Measurements from ENCODE around the gene CLIP1. TPM values are rescaled to one million over a fixed set of nuclear protein-coding genes. Genes with fewer than 3 reads are reported as not detected.

Gene CLIP1
- total and polyA plus RNA-seq, 9 donors, result 16.2 to 71.5 (median 37.8) TPM

- TF ChIP-seq POLR2A (IDR thresholded peaks at IDR 0.05), result no peak
- no peak for TF ChIP-seq EP300 (IDR thresholded peaks at IDR 0.05)
- no peak for TF ChIP-seq CTCF (IDR thresholded peaks at IDR 0.05)
- no peak overlapping the region for H3K4me3 ChIP-seq
- intact Hi-C loops (cut with DNase I), result no loop called here
- no peaks in the 10 kb centered on the region for H3K36me3 ChIP-seq
- no peak for DNase-seq
- no peak overlapping the region for H3K27ac ChIP-seq
- no peaks in the 10 kb centered on the region for H3K4me1 ChIP-seq (ENCODE audit: insufficient read depth)
- no peaks in the 10 kb centered on the region for H3K27me3 ChIP-seq
- WGBS, 3 donors, result 81 to 89% (median 86%) methylated on average over 7 of the region's 7 CpGs
- H3K9me3 ChIP-seq, result no peaks in the 10 kb centered on the region
Measured at GRCh38 chr12:122235741-122236140, 186.7 kb downstream of the CLIP1 start.

- no peak for TF ChIP-seq CTCF (IDR thresholded peaks at IDR 0.05)
- no peak for TF ChIP-seq EP300 (IDR thresholded peaks at IDR 0.05)
- TF ChIP-seq POLR2A (IDR thresholded peaks at IDR 0.05), result no peak
- Histone ChIP-seq H3K36me3 (no peaks in the 10 kb centered on the region), H3K4me1 (ENCODE audit: insufficient read depth) (no peaks in the 10 kb centered on the region), H3K27me3 (no peaks in the 10 kb centered on the region), H3K9me3 (no peaks in the 10 kb centered on the region), H3K27ac (no peak overlapping the region), H3K4me3 (no peak overlapping the region)
- intact Hi-C loops (cut with DNase I), result no loop called here
- no peak for DNase-seq
- 90 to 98% (median 94%) methylated on average over 10 of the region's 10 CpGs for WGBS, 3 donors
Measured at GRCh38 chr12:122232691-122233090, 189.8 kb downstream of the CLIP1 start.

GRCh38 chr12:122230798-122231197, 191.7 kb downstream of the CLIP1 start:
- no peak overlapping the region for H3K4me3 ChIP-seq
- H3K27ac ChIP-seq, result no peak overlapping the region
- intact Hi-C loops (cut with DNase I), result no loop called here
- peaks cover 7% of the 10 kb centered on the region for H3K4me1 ChIP-seq (ENCODE audit: insufficient read depth)
- H3K36me3 ChIP-seq, result no peaks in the 10 kb centered on the region
- H3K9me3 ChIP-seq, result no peaks in the 10 kb centered on the region
- 70 to 75% (median 74%) methylated on average over 6 of the region's 6 CpGs for WGBS, 3 donors
- TF ChIP-seq POLR2A (IDR thresholded peaks at IDR 0.05) (no peak), EP300 (IDR thresholded peaks at IDR 0.05) (no peak), CTCF (IDR thresholded peaks at IDR 0.05) (no peak)
- H3K27me3 ChIP-seq, result no peaks in the 10 kb centered on the region
- DNase-seq, result no peak

GRCh38 chr12:122228092-122228491, 194.4 kb downstream of the CLIP1 start:
- no peak for DNase-seq
- H3K9me3 ChIP-seq, result no peaks in the 10 kb centered on the region
- no peaks in the 10 kb centered on the region for H3K36me3 ChIP-seq
- intact Hi-C loops (cut with DNase I), result no loop called here
- H3K27me3 ChIP-seq, result no peaks in the 10 kb centered on the region
- H3K4me3 ChIP-seq, result no peak overlapping the region
- TF ChIP-seq CTCF (IDR thresholded peaks at IDR 0.05), result no peak
- no peak for TF ChIP-seq EP300 (IDR thresholded peaks at IDR 0.05)
- no peak for TF ChIP-seq POLR2A (IDR thresholded peaks at IDR 0.05)
- H3K4me1 ChIP-seq (ENCODE audit: insufficient read depth), result peaks cover 12% of the 10 kb centered on the region
- 84 to 89% (median 89%) methylated on average over 5 of the region's 5 CpGs for WGBS, 3 donors
- H3K27ac ChIP-seq, result no peak overlapping the region

All from ovary (tissue), 9 donors.